HepG2 (cell line): ENCODE data around the gene TMCC2.
"Not testable (repeated sequence)": the region's sequence is repeated elsewhere in the genome, so short reads cannot be mapped to it uniquely, and the experiment has no call there.

ENCODE experiments used
- NFKBIZ ChIP-seq: IDR thresholded peaks from 2 replicates; pipeline ENCODE4 v1.6.1; 2018; ENCODE audit warnings: missing genetic modification reagents, missing compliant biosample characterization
- TCF7L2 ChIP-seq: IDR thresholded peaks from 2 replicates; pipeline ENCODE4 v1.6.1; 2011; ENCODE audit warnings: mild to moderate bottlenecking, low read depth, low read length, moderate library complexity
- ZFX ChIP-seq: sonication (generic); formaldehyde crosslinking; IDR thresholded peaks from 2 replicates; pipeline ENCODE4 v1.4.0; 2020; ENCODE audit warnings: mild to moderate bottlenecking, low read depth, missing genetic modification reagents, moderate library complexity

GRCh38 chr1:205180331-205180730 is 47.4 kb upstream of the TMCC2 start:
- not testable (repeated sequence) for TF ChIP-seq ZFX; TCF7L2; NFKBIZ (CRISPR knock-in tag)
